GM23338 (cell line): ENCODE results near the gene ATCAY. TPM values are rescaled to one million over a fixed set of nuclear protein-coding genes. Genes with fewer than 3 reads are reported as not detected.

ENCODE experiments used
- ATAC-seq: fragments of 200-7000 bp; cut with Tn5 transposase; 3 replicates; pipeline ENCODE4 v1.9.1; 2020
- DNase-seq: peaks from one replicate; pipeline ENCODE4 v3.0.0-alpha.2; 2015; ENCODE audit warnings: low spot score
- H2AFZ ChIP-seq: fragments of 200-600 bp; sonication (generic); 2 replicates; pipeline ENCODE4 v1.8.0; 2016; ENCODE audit warnings: antibody characterized with exemption, mild to moderate bottlenecking, moderate library complexity
- H3F3A ChIP-seq: fragments of 200-600 bp; sonication (generic); replicated peaks from 2 replicates; pipeline ENCODE4 v1.8.0; 2017; ENCODE audit warnings: antibody characterized with exemption, mixed run types, low read depth
- H3K27ac ChIP-seq: fragments of 200-600 bp; sonication (generic); 2 replicates; pipeline ENCODE4 v1.6.1; 2016; ENCODE audit warnings: low read depth
- H3K27me3 ChIP-seq: fragments of 200-600 bp; sonication (generic); 2 replicates; pipeline ENCODE4 v1.8.0; 2016; ENCODE audit warnings: mild to moderate bottlenecking, mixed run types, moderate library complexity; ENCODE audit not compliant: insufficient read depth
- H3K36me3 ChIP-seq: fragments of 200-600 bp; sonication (generic); 2 replicates; pipeline ENCODE4 v1.8.0; 2016; ENCODE audit warnings: mild to moderate bottlenecking; ENCODE audit not compliant: insufficient read depth
- H3K4me1 ChIP-seq: fragments of 200-600 bp; sonication (generic); 2 replicates; pipeline ENCODE4 v1.8.0; 2016; ENCODE audit warnings: mild to moderate bottlenecking, moderate library complexity; ENCODE audit not compliant: insufficient read depth
- H3K4me2 ChIP-seq: fragments of 200-600 bp; sonication (generic); 2 replicates; pipeline ENCODE4 v1.7.1; 2017; ENCODE audit warnings: mixed run types
- H3K4me3 ChIP-seq: fragments of 200-600 bp; sonication (generic); 2 replicates; pipeline ENCODE4 v1.6.1; 2016; ENCODE audit warnings: mixed run types
- H3K79me2 ChIP-seq: fragments of 200-600 bp; sonication (generic); replicated peaks from 2 replicates; pipeline ENCODE4 v1.8.0; 2017; ENCODE audit warnings: mild to moderate bottlenecking; ENCODE audit not compliant: insufficient read depth
- H3K9me2 ChIP-seq: fragments of 200-600 bp; sonication (generic); 2 replicates; pipeline ENCODE4 v1.8.0; 2017; ENCODE audit not compliant: insufficient read depth
- H4K20me1 ChIP-seq: fragments of 200-600 bp; sonication (generic); replicated peaks from 2 replicates; pipeline ENCODE4 v1.8.0; 2017; ENCODE audit warnings: mild to moderate bottlenecking; ENCODE audit not compliant: insufficient read depth
- H3K27ac Mint-ChIP-seq: 2 replicates; pipeline ENCODE4 v1.8.0; 2020; ENCODE audit warnings: inconsistent platforms, mild to moderate bottlenecking, moderate library complexity, mixed read lengths
- H3K27me3 Mint-ChIP-seq: 3 replicates; pipeline ENCODE4 v1.8.0; 2022; ENCODE audit warnings: low read depth, mild to moderate bottlenecking, moderate library complexity, mixed read lengths, inconsistent platforms; ENCODE audit not compliant: insufficient read depth, poor library complexity
- H3K36me3 Mint-ChIP-seq: 3 replicates; pipeline ENCODE4 v1.8.0; 2021; ENCODE audit warnings: low read depth, mild to moderate bottlenecking, inconsistent platforms, moderate library complexity, mixed read lengths
- H3K4me1 Mint-ChIP-seq: 3 replicates; pipeline ENCODE4 v1.8.0; 2020; ENCODE audit warnings: mild to moderate bottlenecking, inconsistent platforms, mixed read lengths
- H3K4me3 Mint-ChIP-seq: 3 replicates; pipeline ENCODE4 v1.8.0; 2021; ENCODE audit warnings: moderate library complexity, mild to moderate bottlenecking, inconsistent platforms, mixed read lengths
- H3K9me3 Mint-ChIP-seq: 3 replicates; pipeline ENCODE4 v1.8.0; 2020; ENCODE audit warnings: moderate library complexity, mild to moderate bottlenecking, inconsistent platforms, mixed read lengths
- CREB1 ChIP-seq: fragments of 250-450 bp; sonication (Bioruptor Pico); IDR thresholded peaks from 2 replicates; pipeline ENCODE4 v1.5.0; 2020; ENCODE audit warnings: low read depth, mild to moderate bottlenecking, moderate library complexity
- EZH2phosphoT487 ChIP-seq: fragments of 200-600 bp; sonication (generic); IDR thresholded peaks from one replicate; pipeline ENCODE4 v1.8.1; 2018; ENCODE audit warnings: antibody characterized with exemption; ENCODE audit not compliant: unreplicated experiment
- JUNB ChIP-seq: IDR thresholded peaks from one replicate; pipeline ENCODE4 v1.6.1; 2016; ENCODE audit warnings: antibody characterized with exemption; ENCODE audit not compliant: unreplicated experiment
- NANOG ChIP-seq: IDR thresholded peaks from 2 replicates; pipeline ENCODE4 v1.6.1; 2016; ENCODE audit warnings: antibody characterized with exemption, borderline replicate concordance
- STAT1 ChIP-seq: IDR thresholded peaks from one replicate; pipeline ENCODE4 v1.6.1; 2016; ENCODE audit warnings: antibody characterized with exemption; ENCODE audit not compliant: unreplicated experiment
- ZNF114 ChIP-seq: fragments of 250-450 bp; sonication (Bioruptor Pico); IDR thresholded peaks from 2 replicates; pipeline ENCODE4 v1.5.0; 2020; ENCODE audit warnings: mild to moderate bottlenecking, moderate library complexity
- polyA plus RNA-seq: library from polyadenylated mRNA; unstranded; fragments of >200 nt; fragmentation: Nextera tagmentation; extraction: Ambion mirVana; gene quantifications from 2 replicates; pipeline ENCODE4 v1.2.1, GENCODE V29; 2016
- total RNA-seq: library from RNA; depleted of rRNA; stranded (reverse); fragments of >200 nt; shearing (Covaris generic); gene quantifications from 2 replicates; pipeline ENCODE4 v1.2.3, GENCODE V29; 2014
- TF ChIP-seq, protein P1 (sequence below), 2 experiments: fragments of 200-600 bp in 1 of 2; sonication (generic) in 1 of 2; conservative IDR thresholded peaks; 2 replicates each; pipeline versions ENCODE4 v1.5.1 to v1.6.1; 2016 to 2017; ENCODE audit warnings: antibody characterized with exemption in 2 of 2, low read depth in 2 of 2, mild to moderate bottlenecking in 2 of 2, moderate library complexity in 1 of 2

Gene ATCAY
- total and polyA plus RNA-seq, 2 experiments from 2014 or later = 16.9 to 45.7 TPM

DNA sequence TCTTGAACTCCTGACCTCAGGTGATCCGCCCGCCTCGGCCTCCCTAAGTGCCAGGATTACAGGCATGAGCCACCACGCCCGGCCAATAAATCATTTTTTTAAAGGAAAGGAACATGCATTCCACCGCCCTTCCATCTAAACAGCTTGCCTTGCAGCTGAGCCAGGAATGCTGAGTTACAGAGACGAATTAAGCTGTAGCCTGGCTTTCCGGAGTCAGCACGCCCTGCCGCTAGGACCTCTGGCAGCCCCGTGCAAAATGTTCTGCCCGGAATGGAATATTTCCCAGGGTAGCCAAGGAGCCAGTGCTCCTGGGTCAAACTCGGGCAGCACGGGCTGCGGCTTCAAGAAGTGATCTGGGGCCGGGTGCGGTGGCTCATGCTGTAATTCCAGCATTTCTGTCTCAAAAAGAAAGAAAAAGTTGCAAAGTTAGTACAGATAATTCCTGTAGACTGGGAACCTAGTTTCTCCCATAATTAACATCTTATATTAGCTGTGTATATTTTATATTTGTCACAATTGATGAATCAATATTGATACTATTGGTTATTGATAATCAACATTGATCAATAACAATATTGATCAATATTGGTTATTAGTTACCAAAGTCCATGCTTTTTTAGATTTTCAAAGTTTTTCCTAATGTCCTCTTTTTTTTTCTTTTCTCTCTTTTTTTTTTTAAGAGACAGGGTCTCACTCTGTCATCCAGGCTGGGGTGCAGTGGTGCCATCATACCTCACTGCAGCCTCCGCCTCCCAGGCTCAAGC is 19.2 kb downstream of the ATCAY start:
- Mint-ChIP-seq H3K4me3 (no peak overlapping the region), H3K9me3 (peaks cover 9% of the 10 kb centered on the region), H3K27me3 (peaks cover 4% of the 10 kb centered on the region), H3K4me1 (no peaks in the 10 kb centered on the region), H3K27ac (no peak overlapping the region), H3K36me3 (peaks cover 24% of the 10 kb centered on the region)
- DNase-seq (no peak), ATAC-seq (no peak)
- Histone ChIP-seq H4K20me1 (no peaks in the 10 kb centered on the region; the same call in 1 of the 2 replicates), H2AFZ (no peak overlapping the region), H3K4me3 (no peak overlapping the region), H3F3A (no peaks in the 10 kb centered on the region), H3K27ac (no peak overlapping the region), H3K4me1 (no peaks in the 10 kb centered on the region), H3K9me2 (no peaks in the 10 kb centered on the region), H3K79me2 (no peaks in the 10 kb centered on the region), H3K4me2 (no peak overlapping the region), H3K27me3 (no peaks in the 10 kb centered on the region), H3K36me3 (peaks cover 14% of the 10 kb centered on the region)
- TF ChIP-seq CREB1 (CRISPR knock-in tag) (no peak), NANOG (no peak), JUNB (no peak), EZH2phosphoT487 (no peak)
- TF ChIP-seq, protein P1, sequence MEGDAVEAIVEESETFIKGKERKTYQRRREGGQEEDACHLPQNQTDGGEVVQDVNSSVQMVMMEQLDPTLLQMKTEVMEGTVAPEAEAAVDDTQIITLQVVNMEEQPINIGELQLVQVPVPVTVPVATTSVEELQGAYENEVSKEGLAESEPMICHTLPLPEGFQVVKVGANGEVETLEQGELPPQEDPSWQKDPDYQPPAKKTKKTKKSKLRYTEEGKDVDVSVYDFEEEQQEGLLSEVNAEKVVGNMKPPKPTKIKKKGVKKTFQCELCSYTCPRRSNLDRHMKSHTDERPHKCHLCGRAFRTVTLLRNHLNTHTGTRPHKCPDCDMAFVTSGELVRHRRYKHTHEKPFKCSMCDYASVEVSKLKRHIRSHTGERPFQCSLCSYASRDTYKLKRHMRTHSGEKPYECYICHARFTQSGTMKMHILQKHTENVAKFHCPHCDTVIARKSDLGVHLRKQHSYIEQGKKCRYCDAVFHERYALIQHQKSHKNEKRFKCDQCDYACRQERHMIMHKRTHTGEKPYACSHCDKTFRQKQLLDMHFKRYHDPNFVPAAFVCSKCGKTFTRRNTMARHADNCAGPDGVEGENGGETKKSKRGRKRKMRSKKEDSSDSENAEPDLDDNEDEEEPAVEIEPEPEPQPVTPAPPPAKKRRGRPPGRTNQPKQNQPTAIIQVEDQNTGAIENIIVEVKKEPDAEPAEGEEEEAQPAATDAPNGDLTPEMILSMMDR (conservative IDR thresholded peaks at IDR 0.05; ENCODE audit: low read depth in 2 of 2) = no peak

DNA sequence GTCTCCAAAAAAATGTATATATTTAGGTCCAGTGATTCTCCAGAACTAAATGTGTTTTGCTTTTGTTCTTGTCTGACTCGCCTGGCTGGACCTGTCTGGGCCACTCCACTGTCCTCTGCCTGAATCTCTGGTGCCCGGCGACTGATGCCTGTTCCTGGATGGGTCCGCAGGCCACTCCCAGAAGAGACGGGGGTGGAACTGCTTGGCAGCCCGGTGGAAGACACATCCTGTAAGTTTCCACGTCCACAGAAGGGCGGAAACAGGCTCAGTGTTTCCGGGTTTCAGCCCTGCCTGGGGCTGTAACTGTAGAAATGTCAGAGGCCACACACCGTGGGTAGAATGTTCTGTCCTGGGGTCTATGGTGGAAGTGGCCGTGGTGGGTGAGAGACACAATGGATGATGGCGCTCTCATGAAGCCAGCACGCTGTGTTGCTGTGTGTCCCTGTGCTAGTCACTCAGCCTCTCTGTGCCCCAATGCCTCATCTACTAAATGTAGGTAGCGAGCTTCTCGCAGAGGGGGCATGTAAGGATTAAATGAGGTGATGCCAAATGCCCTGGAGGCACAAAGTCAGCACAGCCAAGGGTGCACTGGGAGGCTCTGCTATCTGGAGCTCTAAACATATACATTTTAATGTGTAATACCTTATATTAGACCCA is 22.0 kb downstream of the ATCAY start:
- H3K79me2 ChIP-seq = no peaks in the 10 kb centered on the region
- no peaks in the 10 kb centered on the region for H3K27me3 ChIP-seq
- no peaks in the 10 kb centered on the region for H3K4me1 ChIP-seq
- Mint-ChIP-seq H3K4me3 (no peak overlapping the region), H3K36me3 (peaks cover 28% of the 10 kb centered on the region), H3K4me1 (no peaks in the 10 kb centered on the region), H3K9me3 (peaks cover 9% of the 10 kb centered on the region), H3K27me3 (peaks cover 7% of the 10 kb centered on the region), H3K27ac (no peak overlapping the region)
- TF ChIP-seq, protein P1 (conservative IDR thresholded peaks at IDR 0.05; ENCODE audit: low read depth in 2 of 2) = no peak
- TF ChIP-seq NANOG (no peak), STAT1 (no peak), ZNF114 (no peak), CREB1 (CRISPR knock-in tag) (no peak)
- H3K4me2 ChIP-seq = no peak overlapping the region
- ATAC-seq (no peak), DNase-seq (no peak)
- H3K4me3 ChIP-seq = no peak overlapping the region
- H3K27ac ChIP-seq = no peak overlapping the region
- peaks cover 18% of the 10 kb centered on the region for H3K36me3 ChIP-seq
- no peaks in the 10 kb centered on the region; the same call in none of the 2 replicates for H4K20me1 ChIP-seq
- no peaks in the 10 kb centered on the region for H3K9me2 ChIP-seq
- no peaks in the 10 kb centered on the region for H3F3A ChIP-seq
- no peak overlapping the region for H2AFZ ChIP-seq
